Stimulated activated naive B cell treated with anti-CD40 and anti-IgM and Interleukin-4, amounts not matched to agents 10 μg/mL and 1 μg/mL and 100 μg/mL, for 72 hours (primary cell): ENCODE results near the gene TRAPPC12.
"Not testable (repeated sequence)": the region's sequence is repeated elsewhere in the genome, so short reads cannot be mapped to it uniquely, and the experiment has no call there.

Experiments
- ATAC-seq, 2 donors: fragments of 150-1000 bp; cut with Tn5 transposase; replicated peaks; 2 replicates each; pipeline ENCODE4 v1.10.0; 2021; ENCODE audit warnings: moderate library complexity in 1 of 2
- DNase-seq: peaks from one replicate; pipeline ENCODE4 v3.0.0; 2021
- H3K27ac Mint-ChIP-seq: one replicate; pipeline ENCODE4 v1.8.0; 2022; ENCODE audit warnings: mild to moderate bottlenecking, mixed read lengths
- H3K27me3 Mint-ChIP-seq, 2 donors: one replicate each; pipeline ENCODE4 v1.8.0; 2022; ENCODE audit warnings: mixed read lengths in 2 of 2
- H3K36me3 Mint-ChIP-seq, 2 donors: one replicate each; pipeline ENCODE4 v1.8.0; 2022; ENCODE audit warnings: mixed read lengths in 2 of 2, mild to moderate bottlenecking in 1 of 2
- H3K4me1 Mint-ChIP-seq, 2 donors: one replicate each; pipeline ENCODE4 v1.8.0; 2022; ENCODE audit warnings: mixed read lengths in 2 of 2, mild to moderate bottlenecking in 1 of 2
- H3K4me3 Mint-ChIP-seq, 2 donors: one replicate each; pipeline ENCODE4 v1.8.0; 2022; ENCODE audit warnings: mild to moderate bottlenecking in 2 of 2, mixed read lengths in 2 of 2, moderate library complexity in 1 of 2
- H3K9me3 Mint-ChIP-seq, 2 donors: one replicate each; pipeline ENCODE4 v1.8.0; 2022; ENCODE audit warnings: mixed read lengths in 2 of 2, mild to moderate bottlenecking in 1 of 2

TRAPPC12 gene

DNA sequence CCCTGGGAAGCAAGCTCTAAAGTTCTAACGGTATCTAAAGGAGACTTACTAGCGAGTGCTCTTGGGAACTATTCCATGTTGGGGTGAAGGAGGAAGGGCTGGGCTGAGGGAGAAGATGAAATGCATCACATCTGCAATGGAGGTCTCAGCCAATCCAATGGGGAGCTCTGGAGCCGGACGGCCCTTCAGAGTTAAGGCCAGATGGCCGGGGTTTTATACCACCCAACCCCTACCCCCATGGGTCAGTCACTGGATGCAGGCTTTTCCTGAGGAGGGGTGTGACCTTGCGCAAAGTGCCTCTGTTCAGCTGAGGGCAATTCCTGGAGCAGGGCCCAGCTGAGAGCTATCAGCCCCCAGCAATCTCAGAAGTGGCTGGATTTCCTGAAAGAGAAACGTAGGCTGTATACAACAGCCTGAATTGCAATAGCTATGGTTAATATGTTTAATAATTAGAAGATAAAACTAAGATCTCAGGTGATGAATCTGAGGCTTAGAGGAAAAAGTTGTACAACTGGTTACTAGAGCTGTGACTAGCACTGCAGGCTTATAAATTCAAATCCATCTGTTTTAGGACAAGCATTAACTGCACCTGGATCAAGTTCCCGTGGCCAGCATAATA lies 23.4 kb upstream of the TRAPPC12 start:
- Mint-ChIP-seq H3K27ac (no peak overlapping the region), H3K9me3 (peaks cover 5% of the 10 kb centered on the region in 2 donors), H3K36me3 (peaks cover 34 to 45% of the 10 kb centered on the region in 2 donors), H3K4me1 (peaks cover 16 to 27% of the 10 kb centered on the region in 2 donors), H3K4me3 (no peak overlapping the region), H3K27me3 (no peaks in the 10 kb centered on the region)
- ATAC-seq = no peak
- DNase-seq = no peak

GRCh38 chr2:3356799-3357198 lies 22.7 kb upstream of the TRAPPC12 start:
- Mint-ChIP-seq H3K4me1 (peaks cover 21 to 35% of the 10 kb centered on the region in 2 donors), H3K27ac (no peak overlapping the region), H3K36me3 (peaks cover 32 to 43% of the 10 kb centered on the region in 2 donors), H3K9me3 (peaks cover 5% of the 10 kb centered on the region in 2 donors), H3K27me3 (no peaks in the 10 kb centered on the region), H3K4me3 (no peak overlapping the region)
- DNase-seq = no peak
- no peak for ATAC-seq

DNA sequence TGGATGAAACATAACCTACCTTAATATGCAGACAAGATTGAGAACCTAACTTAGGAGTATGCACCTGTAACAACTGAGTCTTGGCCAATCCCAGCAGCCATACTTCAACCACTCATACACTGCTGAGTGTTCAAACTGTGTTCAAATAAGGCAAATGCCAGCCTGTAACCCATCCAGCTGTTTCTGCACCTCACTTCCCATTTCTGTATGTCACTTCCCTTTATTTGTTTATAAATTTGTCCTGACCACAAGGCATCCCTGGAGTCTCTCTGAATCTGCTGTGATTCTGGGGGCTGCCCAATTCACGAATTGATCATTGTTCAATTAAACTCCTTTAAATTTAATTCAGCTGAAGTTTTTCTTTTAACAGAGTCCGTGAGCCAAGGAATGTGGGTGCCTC lies 22.0 kb upstream of the TRAPPC12 start:
- peaks cover 27 to 39% of the 10 kb centered on the region in 2 donors for H3K4me1 Mint-ChIP-seq
- not testable (repeated sequence) for H3K27ac Mint-ChIP-seq
- peak; percentile 61 to 64 for ATAC-seq

DNA sequence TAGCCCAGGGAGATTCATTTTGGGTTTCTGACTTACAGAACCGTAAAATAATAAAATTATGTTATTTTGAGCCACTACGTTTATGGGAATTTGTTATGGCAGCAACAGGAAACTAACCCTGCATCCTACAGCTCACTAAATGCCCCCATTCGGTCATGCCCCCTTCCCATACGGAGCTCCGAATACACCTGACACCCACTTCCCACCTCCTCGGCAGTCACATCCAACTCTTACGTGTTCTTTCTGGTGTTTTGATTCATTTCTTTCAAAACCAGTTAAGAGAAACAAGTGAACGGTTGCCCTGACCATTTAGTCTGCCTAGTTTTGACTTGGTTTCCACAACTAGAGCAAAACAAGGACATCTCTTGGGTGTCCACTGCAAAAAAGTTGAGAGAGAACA lies 21.6 kb upstream of the TRAPPC12 start:
- ATAC-seq = no peak
- Mint-ChIP-seq H3K4me1 (peaks cover 32 to 44% of the 10 kb centered on the region in 2 donors), H3K9me3 (no peaks in the 10 kb centered on the region), H3K4me3 (no peak overlapping the region), H3K27ac (peak overlapping the region; percentile 43), H3K27me3 (no peaks in the 10 kb centered on the region), H3K36me3 (peaks cover 26 to 42% of the 10 kb centered on the region in 2 donors)
- no peak for DNase-seq

More for the DNA sequence above, 22.0 kb upstream of the TRAPPC12 start:
- H3K27me3 Mint-ChIP-seq, H3K9me3 Mint-ChIP-seq, DNase-seq, H3K4me3 Mint-ChIP-seq: not testable (repeated sequence)
- H3K36me3 Mint-ChIP-seq = peaks cover 29 to 42% of the 10 kb centered on the region in 2 donors

- H3K27me3 Mint-ChIP-seq = no peaks in the 10 kb centered on the region
- H3K36me3 Mint-ChIP-seq = peaks cover 12 to 39% of the 10 kb centered on the region in 2 donors
- H3K27ac Mint-ChIP-seq = peak overlapping the region; percentile 27
- ATAC-seq (no peak), DNase-seq (no peak)
- H3K9me3 Mint-ChIP-seq = no peaks in the 10 kb centered on the region
- no peak overlapping the region for H3K4me3 Mint-ChIP-seq
- peaks cover 40 to 58% of the 10 kb centered on the region in 2 donors for H3K4me1 Mint-ChIP-seq
These were observed 17.7 kb upstream of the TRAPPC12 start for GRCh38 chr2:3361518-3362389.

GRCh38 chr2:3365219-3365618 lies 14.3 kb upstream of the TRAPPC12 start:
- Mint-ChIP-seq H3K9me3 (peaks cover 0 to 1% of the 10 kb centered on the region in 2 donors), H3K36me3 (peaks cover 18 to 42% of the 10 kb centered on the region in 2 donors), H3K27ac (no peak overlapping the region), H3K27me3 (no peaks in the 10 kb centered on the region), H3K4me3 (no peak overlapping the region), H3K4me1 (peaks cover 35 to 43% of the 10 kb centered on the region in 2 donors)
- no peak for DNase-seq
- no peak for ATAC-seq

DNA sequence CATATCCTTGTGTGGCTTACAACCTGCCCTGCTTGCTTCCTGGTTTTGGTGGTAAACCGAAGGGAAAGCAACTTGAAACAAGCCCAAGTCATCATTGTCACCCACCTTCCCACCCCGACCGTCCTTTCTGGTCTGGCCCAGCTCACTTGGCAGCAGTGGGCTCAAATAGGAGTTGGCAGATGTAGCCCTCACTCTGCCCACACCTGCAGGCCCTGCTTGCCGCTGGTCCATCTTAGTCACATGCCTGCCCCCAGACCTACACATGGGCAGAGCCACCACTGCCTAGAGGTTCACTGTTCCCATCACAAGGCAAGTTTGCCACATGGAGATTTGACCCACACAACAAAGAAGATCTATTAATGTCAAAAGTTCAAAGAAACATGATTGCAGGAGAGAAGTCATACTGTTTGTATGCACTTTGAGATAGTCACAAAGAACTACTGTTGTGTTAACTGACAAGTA lies 11.2 kb upstream of the TRAPPC12 start:
- DNase-seq (no peak), ATAC-seq (no peak)
- H3K27me3 Mint-ChIP-seq = no peaks in the 10 kb centered on the region
- H3K27ac Mint-ChIP-seq = no peak overlapping the region
- H3K9me3 Mint-ChIP-seq = peaks cover 0 to 1% of the 10 kb centered on the region in 2 donors
- H3K4me3 Mint-ChIP-seq = no peak overlapping the region
- H3K36me3 Mint-ChIP-seq = peaks cover 10 to 29% of the 10 kb centered on the region in 2 donors
- peaks cover 11 to 15% of the 10 kb centered on the region in 2 donors for H3K4me1 Mint-ChIP-seq

GRCh38 chr2:3369340-3370181 lies 9.9 kb upstream of the TRAPPC12 start:
- Mint-ChIP-seq H3K4me1 (peaks cover 9 to 10% of the 10 kb centered on the region in 2 donors), H3K36me3 (peaks cover 10 to 27% of the 10 kb centered on the region in 2 donors)
- H3K9me3 Mint-ChIP-seq, H3K4me3 Mint-ChIP-seq, ATAC-seq, H3K27ac Mint-ChIP-seq, H3K27me3 Mint-ChIP-seq, DNase-seq: not testable (repeated sequence)

- Mint-ChIP-seq H3K27me3 (no peaks in the 10 kb centered on the region), H3K9me3 (no peaks in the 10 kb centered on the region), H3K4me1 (peaks cover 18 to 42% of the 10 kb centered on the region in 2 donors), H3K4me3 (peak overlapping the region; percentile 97 to 99), H3K27ac (peak overlapping the region; percentile 99), H3K36me3 (peaks cover 4 to 15% of the 10 kb centered on the region in 2 donors)
- no peak for ATAC-seq
- no peak for DNase-seq
These were observed 2.7 kb upstream of the TRAPPC12 start for GRCh38 chr2:3376821-3377220.

DNA sequence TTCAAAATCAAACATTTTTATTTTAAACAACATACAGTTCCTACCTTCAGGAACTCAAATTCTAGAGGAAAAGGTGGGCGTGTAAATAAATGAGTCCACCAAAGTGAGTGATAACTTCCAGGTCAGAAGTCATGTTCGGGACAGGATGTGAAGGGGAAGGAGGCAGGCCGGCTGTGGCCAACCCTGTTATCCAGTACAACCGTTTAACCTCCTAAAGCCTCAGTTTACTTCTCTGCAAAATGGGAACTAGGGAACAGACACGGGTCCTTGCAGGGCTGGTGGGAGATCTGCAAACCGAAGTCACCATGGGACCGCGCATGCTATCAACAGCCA lies 2.2 kb upstream of the TRAPPC12 start:
- H3K36me3 Mint-ChIP-seq = peaks cover 5 to 15% of the 10 kb centered on the region in 2 donors
- peaks cover 18 to 43% of the 10 kb centered on the region in 2 donors for H3K4me1 Mint-ChIP-seq
- peak overlapping the region; percentile 97 to 99 for H3K4me3 Mint-ChIP-seq

GRCh38 chr2:3377612-3378432 lies 1.7 kb upstream of the TRAPPC12 start, which contains the start of gene EIPR1:
TSS of gene EIPR1 (minus strand) at chr2:3377818. CDS start at chr2:3377689, 129 bp downstream.
- H3K9me3 Mint-ChIP-seq = no peaks in the 10 kb centered on the region

More for the DNA sequence above, 2.2 kb upstream of the TRAPPC12 start:
- no peak for DNase-seq
- Mint-ChIP-seq H3K27ac (peak overlapping the region; percentile 99), H3K9me3 (no peaks in the 10 kb centered on the region), H3K27me3 (no peaks in the 10 kb centered on the region)
- peak; percentile 44 to 46 for ATAC-seq

DNA sequence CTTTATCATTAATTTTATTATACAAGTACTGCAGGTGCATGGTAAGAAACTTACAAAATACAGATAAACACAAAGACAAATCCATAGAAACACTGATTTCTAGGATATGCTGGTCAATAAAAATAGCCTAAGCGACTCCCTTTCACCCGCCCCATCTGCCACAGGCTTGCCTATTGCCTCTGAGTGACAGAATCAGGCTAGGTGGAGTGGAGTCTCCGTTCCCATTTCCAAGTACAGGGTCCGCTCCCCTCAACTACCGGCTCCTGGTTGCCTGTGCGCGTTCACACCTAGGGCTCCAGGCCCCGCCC lies 201 bp upstream of the TRAPPC12 start:
- H3K27ac Mint-ChIP-seq = peak overlapping the region; percentile 97
- H3K9me3 Mint-ChIP-seq = no peaks in the 10 kb centered on the region
- DNase-seq (no peak), ATAC-seq (no peak)
- peaks cover 9 to 17% of the 10 kb centered on the region in 2 donors for H3K36me3 Mint-ChIP-seq
- H3K4me3 Mint-ChIP-seq = peak overlapping the region; percentile 96 to 97
- no peaks in the 10 kb centered on the region for H3K27me3 Mint-ChIP-seq
- peaks cover 18 to 43% of the 10 kb centered on the region in 2 donors for H3K4me1 Mint-ChIP-seq

More at GRCh38 chr2:3377612-3378432, 1.7 kb upstream of the TRAPPC12 start, which contains the start of gene EIPR1:
- peaks cover 9 to 17% of the 10 kb centered on the region in 2 donors for H3K36me3 Mint-ChIP-seq
- ATAC-seq (peak; percentile 86 to 88), DNase-seq (peak; percentile 96)
- H3K4me3 Mint-ChIP-seq = peak within 1 kb of the TSS; percentile 97 to 99
- no peaks in the 10 kb centered on the region for H3K27me3 Mint-ChIP-seq
- H3K4me1 Mint-ChIP-seq = peaks cover 18 to 43% of the 10 kb centered on the region in 2 donors
- peak within 1 kb of the TSS; percentile 99 for H3K27ac Mint-ChIP-seq

DNA sequence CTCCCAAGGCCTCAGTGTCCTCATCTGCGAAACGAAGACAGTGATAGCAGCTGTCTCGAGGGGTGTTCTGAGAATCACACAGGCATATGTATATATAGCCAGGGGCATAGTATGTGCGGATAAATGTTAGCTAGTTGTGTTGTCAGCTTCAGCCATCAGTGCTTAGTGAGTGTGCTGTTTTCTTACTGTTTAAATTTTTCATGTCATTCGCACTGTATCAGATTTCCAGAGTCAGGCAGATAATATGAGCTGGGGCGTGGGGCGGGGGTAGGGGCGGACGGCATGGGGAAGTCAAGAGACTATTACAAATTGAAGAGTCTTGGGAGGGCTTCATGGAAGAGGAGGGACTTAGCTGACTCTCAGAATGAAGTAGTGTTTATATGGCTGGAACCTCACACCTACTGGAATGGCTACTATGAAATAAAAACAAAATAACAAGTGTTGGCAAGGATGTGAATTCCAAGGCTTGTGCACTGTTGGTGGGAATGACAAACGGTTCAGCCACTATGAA lies 7.0 kb downstream of the TRAPPC12 start:
- Mint-ChIP-seq H3K4me1 (peaks cover 9 to 10% of the 10 kb centered on the region in 2 donors), H3K36me3 (peaks cover 28 to 43% of the 10 kb centered on the region in 2 donors), H3K27me3 (no peaks in the 10 kb centered on the region), H3K4me3 (no peak overlapping the region), H3K27ac (no peak overlapping the region), H3K9me3 (peaks cover 3% of the 10 kb centered on the region in 2 donors)
- ATAC-seq (no peak), DNase-seq (no peak)
